HG03159 (cell line): ENCODE measurements around the gene CCR5AS.

Experiments
- ATAC-seq: cut with Tn5 transposase; IDR thresholded peaks from one replicate; pipeline ENCODE4 v1.9.1; 2021; ENCODE audit warnings: mild to moderate bottlenecking, moderate library complexity; ENCODE audit not compliant: unreplicated experiment

The CCR5AS gene

GRCh38 chr3:46383211-46383950 is 23.5 kb downstream of the CCR5AS start:
- ATAC-seq, result no peak

- ATAC-seq, result no peak
Observed at GRCh38 chr3:46381625-46382024, 25.2 kb downstream of the CCR5AS start.

GRCh38 chr3:46380471-46381221 is 26.2 kb downstream of the CCR5AS start:
- no peak for ATAC-seq

GRCh38 chr3:46378426-46378942 is 28.4 kb downstream of the CCR5AS start:
- no peak for ATAC-seq

GRCh38 chr3:46375814-46376213 is 31.1 kb downstream of the CCR5AS start:
- ATAC-seq, result no peak

- ATAC-seq, result no peak
Observed at GRCh38 chr3:46375218-46375617, 31.6 kb downstream of the CCR5AS start.

- ATAC-seq, result no peak
Observed at GRCh38 chr3:46374755-46375154, 32.1 kb downstream of the CCR5AS start.

GRCh38 chr3:46372492-46373359 is 34.1 kb downstream of the CCR5AS start:
- ATAC-seq, result no peak

GRCh38 chr3:46371519-46372340 is 35.1 kb downstream of the CCR5AS start:
- no peak for ATAC-seq

- no peak for ATAC-seq
Observed at GRCh38 chr3:46370839-46371518, 35.9 kb downstream of the CCR5AS start, which contains the start of gene CCR5. TSS of gene CCR5 (plus strand) at chr3:46370946. CDS start at chr3:46372903, 1,957 bp downstream.

- no peak for ATAC-seq
Observed at GRCh38 chr3:46369675-46370132, 37.2 kb downstream of the CCR5AS start.

GRCh38 chr3:46369151-46369550 is 37.7 kb downstream of the CCR5AS start:
- no peak for ATAC-seq

- no peak for ATAC-seq
Observed at GRCh38 chr3:46368569-46368968, 38.3 kb downstream of the CCR5AS start.

- no peak for ATAC-seq
Observed at GRCh38 chr3:46367811-46368210, 39.1 kb downstream of the CCR5AS start.

GRCh38 chr3:46365737-46366524 is 40.9 kb downstream of the CCR5AS start:
- no peak for ATAC-seq

- ATAC-seq, result no peak
Observed at GRCh38 chr3:46365041-46365440, 41.8 kb downstream of the CCR5AS start.

- no peak for ATAC-seq
Observed at GRCh38 chr3:46361408-46362283, 45.2 kb downstream of the CCR5AS start.

- no peak for ATAC-seq
Observed at GRCh38 chr3:46360907-46361306, 46.0 kb downstream of the CCR5AS start.
